Adrenal gland (tissue), 12 donors: ENCODE data around the gene PRSS38. TPM values are rescaled to one million over a fixed set of nuclear protein-coding genes. Genes with fewer than 3 reads are reported as not detected.

Experiments used
- DNase-seq, 7 donors: peaks; one replicate each; pipeline ENCODE4 v3.0.0-alpha.2; 2019 to 2020
- H3K27ac ChIP-seq, 5 donors: fragments of 200-600 bp; sonication (generic) in 4 of 5; 1 replicate in 3 of 5; 2 replicates in 2 of 5; pipeline versions ENCODE4 v1.5.1 to v1.8.0; 2016 to 2020; ENCODE audit warnings: mild to moderate bottlenecking in 1 of 5
- H3K27me3 ChIP-seq: fragments of 200-600 bp; 2 replicates; pipeline ENCODE4 v1.8.0; 2021
- H3K36me3 ChIP-seq, 2 donors: fragments of 200-600 bp; replicated peaks in 1 of 2; 1 replicate in 1 of 2; 2 replicates in 1 of 2; pipeline versions ENCODE4 v1.5.1 to v1.8.0; 2018 to 2022
- H3K4me1 ChIP-seq, 2 donors: fragments of 200-600 bp; replicated peaks in 1 of 2; 1 replicate in 1 of 2; 2 replicates in 1 of 2; pipeline versions ENCODE4 v1.5.1 to v1.8.0; 2018 to 2021
- H3K4me3 ChIP-seq, 4 donors: fragments of 200-600 bp; sonication (generic) in 3 of 4; one replicate each; pipeline ENCODE4 v1.5.1; 2016 to 2018
- H3K9me3 ChIP-seq, 3 donors: fragments of 200-600 bp; sonication (generic) in 1 of 3; replicated peaks in 1 of 3; 1 replicate in 2 of 3; 2 replicates in 1 of 3; pipeline versions ENCODE4 v1.5.1 to v1.8.0; 2016 to 2021
- POLR2A ChIP-seq, 2 donors: fragments of 450-650 bp; IDR thresholded peaks; one replicate each; pipeline ENCODE4 v1.6.1; 2017; ENCODE audit warnings: antibody characterized with exemption in 2 of 2, mild to moderate bottlenecking in 2 of 2, moderate library complexity in 1 of 2
- WGBS, 4 donors: extraction: QIAGEN DNeasy Blood & Tissue Kit in 2 of 4; methylation state at CpG; one replicate each; pipeline versions ENCODE4 v1.1.5 to v1.1.7; 2013 to 2017; 5-methylcytosine and 5-hydroxymethylcytosine counted together
- intact Hi-C, 2 donors: fragments of 100-400 bp; cut with DNase I; formaldehyde crosslinking; loops; one replicate each; pipeline versions ENCODE4 v1.14.1 to v1.15.0; 2022 to 2023
- polyA plus RNA-seq, 3 donors: library from polyadenylated mRNA; stranded (reverse); fragments of 200-250 nt in 2 of 3; fragments of 350-450 nt in 1 of 3; fragmentation: Illumina TruSeq in 1 of 3; extraction: RNeasy Lipid Tissue Mini Kit (QIAGEN cat#74804) in 1 of 3; gene quantifications; one replicate each; pipeline ENCODE4 v1.2.3, GENCODE V29; 2013 to 2014
- total RNA-seq, 9 donors: library from RNA; depleted of rRNA in 4 of 9; stranded (reverse); fragments of >200 nt in 4 of 9; fragments of 120-200 nt in 1 of 9; fragmentation: NEBNext Ultra II Directional in 1 of 9; extraction: Animal tissue kit (Norgen Biotek cat#: 25700) in 1 of 9; gene quantifications; one replicate each; pipeline versions ENCODE4 v1.1.0 to v1.2.4, GENCODE V29; 2013 to 2023
- TF ChIP-seq, protein P1 (sequence below), 6 experiments: fragments of 450-650 bp in 4 of 6; fragments of 200-600 bp in 2 of 6; sonication (generic) in 1 of 6; IDR thresholded peaks; 1 replicate in 5 of 6; 2 replicates in 1 of 6; pipeline versions ENCODE4 v1.5.1 to v1.8.0; 2016 to 2021; ENCODE audit warnings: antibody characterized with exemption in 6 of 6, mild to moderate bottlenecking in 2 of 6, moderate library complexity in 1 of 6
- donor health status: healthy with polysubstance abuse.
- donor health status: Bipolar disorder and iron deficiency.
- donor health status: DM: yes; HTN: yes; CAD: no.
- donor health status: DM: no; HTN: no; CAD: no.
- donor health status: DM: no; HTN: no; CAD: no.
- donor health status: DM: yes; HTN: yes; CAD: no.

The PRSS38 gene
- total and polyA plus RNA-seq, 12 donors = not detected

- intact Hi-C loops = no loop called here
- H3K4me3 ChIP-seq = no peak overlapping the region
- no peaks in the 10 kb centered on the region for H3K9me3 ChIP-seq
- 48 to 50% (median 49%) methylated on average over 6 to 14 of the region's 14 CpGs for WGBS, 4 donors
- no peak for TF ChIP-seq POLR2A (IDR thresholded peaks at IDR 0.05)
- TF ChIP-seq, protein P1, sequence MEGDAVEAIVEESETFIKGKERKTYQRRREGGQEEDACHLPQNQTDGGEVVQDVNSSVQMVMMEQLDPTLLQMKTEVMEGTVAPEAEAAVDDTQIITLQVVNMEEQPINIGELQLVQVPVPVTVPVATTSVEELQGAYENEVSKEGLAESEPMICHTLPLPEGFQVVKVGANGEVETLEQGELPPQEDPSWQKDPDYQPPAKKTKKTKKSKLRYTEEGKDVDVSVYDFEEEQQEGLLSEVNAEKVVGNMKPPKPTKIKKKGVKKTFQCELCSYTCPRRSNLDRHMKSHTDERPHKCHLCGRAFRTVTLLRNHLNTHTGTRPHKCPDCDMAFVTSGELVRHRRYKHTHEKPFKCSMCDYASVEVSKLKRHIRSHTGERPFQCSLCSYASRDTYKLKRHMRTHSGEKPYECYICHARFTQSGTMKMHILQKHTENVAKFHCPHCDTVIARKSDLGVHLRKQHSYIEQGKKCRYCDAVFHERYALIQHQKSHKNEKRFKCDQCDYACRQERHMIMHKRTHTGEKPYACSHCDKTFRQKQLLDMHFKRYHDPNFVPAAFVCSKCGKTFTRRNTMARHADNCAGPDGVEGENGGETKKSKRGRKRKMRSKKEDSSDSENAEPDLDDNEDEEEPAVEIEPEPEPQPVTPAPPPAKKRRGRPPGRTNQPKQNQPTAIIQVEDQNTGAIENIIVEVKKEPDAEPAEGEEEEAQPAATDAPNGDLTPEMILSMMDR (IDR thresholded peaks at IDR 0.05) = no peak
- peaks cover 0 to 8% of the 10 kb centered on the region in 2 donors for H3K4me1 ChIP-seq
- H3K36me3 ChIP-seq = no peaks in the 10 kb centered on the region
- peaks cover 6% of the 10 kb centered on the region for H3K27me3 ChIP-seq
- peak overlapping the region in 1 of 5 donors; percentile 90 for H3K27ac ChIP-seq
- DNase-seq = peak in 6 of 7 donors; percentile 42 to 71 (median 65)
Observed at GRCh38 chr1:227885648-227886502, 70.4 kb downstream of the PRSS38 start.

GRCh38 chr1:227886503-227886961, 71.1 kb downstream of the PRSS38 start:
- Histone ChIP-seq H3K9me3 (no peaks in the 10 kb centered on the region), H3K4me1 (peaks cover 0 to 8% of the 10 kb centered on the region in 2 donors), H3K27me3 (peaks cover 6% of the 10 kb centered on the region), H3K4me3 (peak overlapping the region in 1 of 4 donors; percentile 60), H3K36me3 (no peaks in the 10 kb centered on the region), H3K27ac (peak overlapping the region in 3 of 5 donors; percentile 63 to 90 (median 64))
- intact Hi-C loops = no loop called here
- WGBS, 4 donors = 22 to 47% (median 33%) methylated on average over 4 to 18 of the region's 18 CpGs
- TF ChIP-seq, protein P1 (IDR thresholded peaks at IDR 0.05) = no peak
- no peak for TF ChIP-seq POLR2A (IDR thresholded peaks at IDR 0.05)
- DNase-seq = peak in 4 of 7 donors; percentile 6 to 38 (median 14)

GRCh38 chr1:227886993-227887696, 71.7 kb downstream of the PRSS38 start:
- 2 to 8% (median 5%) methylated on average over 4 to 29 of the region's 30 CpGs for WGBS, 4 donors
- H3K27me3 ChIP-seq = peaks cover 6% of the 10 kb centered on the region
- peak in 5 of 7 donors; percentile 12 to 55 (median 35) for DNase-seq
- H3K36me3 ChIP-seq = no peaks in the 10 kb centered on the region
- H3K4me3 ChIP-seq = peak overlapping the region in 1 of 4 donors; percentile 60
- peak overlapping the region in 3 of 5 donors; percentile 63 to 90 (median 64) for H3K27ac ChIP-seq
- peaks cover 0 to 8% of the 10 kb centered on the region in 2 donors for H3K4me1 ChIP-seq
- intact Hi-C loops = no loop called here
- H3K9me3 ChIP-seq = no peaks in the 10 kb centered on the region
- TF ChIP-seq, protein P1 (IDR thresholded peaks at IDR 0.05) = no peak
- TF ChIP-seq POLR2A (IDR thresholded peaks at IDR 0.05) = no peak
